Stimulated activated CD4-positive, alpha-beta T cell treated with anti-CD3 and anti-CD28 coated beads, Interleukin-15, amount 100 ng/mL, for 24 hours (primary cell): ENCODE measurements around the gene RSPH1.

Source experiments
- DNase-seq: peaks from one replicate; pipeline ENCODE4 v3.0.0-alpha.2; 2020

Gene RSPH1

GRCh38 chr21:42461881-42462877, 33.8 kb downstream of the RSPH1 start:
- peak; percentile 29 for DNase-seq

DNA sequence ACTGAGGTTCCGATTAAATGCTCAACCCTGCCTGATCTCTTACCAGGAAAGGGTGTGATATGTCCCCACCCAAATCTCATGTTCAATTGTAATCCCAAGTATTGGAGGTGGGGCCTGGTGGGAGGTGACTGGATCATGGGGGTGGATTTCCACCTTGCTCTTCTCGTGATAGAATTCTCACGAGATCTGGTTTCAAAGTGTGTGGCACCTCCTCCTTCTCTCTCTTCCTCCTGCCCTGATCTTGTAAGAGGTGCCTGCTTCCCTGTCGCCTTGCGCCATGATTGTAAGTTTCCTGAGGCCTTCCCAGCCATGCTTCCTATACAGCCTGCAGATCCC, 34.9 kb downstream of the RSPH1 start:
- no peak for DNase-seq

DNA sequence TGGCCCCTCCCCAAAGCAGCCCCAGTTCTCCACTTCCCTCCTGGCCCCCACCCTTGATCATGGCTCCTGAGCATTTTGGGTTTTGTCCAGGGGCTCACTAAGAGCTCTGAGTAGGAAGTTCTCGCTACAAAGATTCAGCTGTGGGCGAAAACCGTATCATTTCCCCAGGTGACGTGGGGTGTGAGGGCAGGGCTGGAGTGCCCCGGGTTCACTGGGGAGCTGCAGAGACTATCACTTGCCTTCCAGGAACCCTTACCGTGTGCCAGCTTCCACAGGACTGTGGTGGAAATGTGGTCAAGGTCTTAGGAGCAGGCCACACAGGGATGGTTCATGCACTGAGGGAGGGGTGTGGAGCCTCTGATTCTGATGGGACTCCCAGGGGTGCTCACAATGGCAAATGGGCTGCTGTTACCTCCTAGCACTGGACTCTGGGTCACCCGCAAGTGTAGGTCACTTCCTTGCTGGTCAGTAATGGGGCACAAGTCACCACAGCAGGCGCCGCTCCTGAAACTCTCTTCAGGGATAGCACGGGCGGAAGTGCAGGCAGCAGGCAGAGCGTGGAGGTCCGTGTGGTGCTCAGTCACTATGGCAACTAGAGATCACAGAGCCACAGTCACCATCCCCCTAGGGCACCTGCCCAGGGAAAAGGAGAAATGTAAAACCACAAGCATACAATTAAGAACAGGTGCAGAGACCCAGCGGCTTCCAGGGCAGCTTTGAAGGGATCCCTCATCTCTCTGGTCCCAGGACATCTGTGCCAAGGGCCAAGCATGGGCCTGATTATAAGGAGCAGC, 35.4 kb downstream of the RSPH1 start:
- DNase-seq: peak; percentile 54

- no peak for DNase-seq
Measured at GRCh38 chr21:42459546-42460215, 36.3 kb downstream of the RSPH1 start.

DNA sequence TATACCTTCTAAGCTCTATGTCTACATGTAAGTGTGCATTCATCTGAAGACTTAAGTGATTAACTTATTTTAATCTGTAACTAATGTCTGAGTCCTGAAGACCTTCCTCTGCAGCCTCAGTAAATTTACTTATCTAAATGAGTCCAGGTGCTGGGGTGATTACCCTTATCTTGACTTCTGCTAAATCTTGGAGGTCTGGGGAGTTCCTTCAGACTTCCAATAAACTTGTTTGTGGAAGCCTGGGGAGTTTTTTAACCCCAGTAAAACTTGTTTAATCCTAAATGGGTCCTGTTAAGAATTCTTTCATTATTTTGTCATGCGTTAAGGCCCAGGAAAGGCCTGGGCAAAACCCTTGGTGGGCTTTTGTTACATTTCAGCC, 37.0 kb downstream of the RSPH1 start:
- DNase-seq: no peak

DNA sequence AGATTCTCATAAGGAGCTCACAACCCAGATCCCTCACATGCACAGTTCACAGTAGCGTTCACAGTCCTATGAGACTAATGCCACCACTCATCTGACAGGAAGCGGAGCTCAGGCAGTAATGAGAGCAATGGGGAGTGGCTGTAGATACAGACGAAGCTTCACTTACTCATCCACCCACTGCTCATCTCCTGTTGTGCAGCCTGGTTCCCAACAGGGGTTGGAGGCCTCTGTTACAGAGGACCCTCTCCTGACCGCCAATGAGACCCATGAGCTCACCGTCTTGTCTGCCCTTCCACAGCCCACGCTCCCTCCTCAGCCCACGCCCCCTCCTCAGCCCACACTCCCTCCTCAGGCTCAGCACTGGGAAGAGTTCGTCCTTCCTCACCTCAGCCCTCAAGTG, 39.6 kb downstream of the RSPH1 start:
- peak; percentile 64 for DNase-seq

GRCh38 chr21:42455754-42456440, 40.1 kb downstream of the RSPH1 start:
- DNase-seq: no peak

GRCh38 chr21:42455196-42455595, 40.8 kb downstream of the RSPH1 start:
- no peak for DNase-seq

- no peak for DNase-seq
Measured at GRCh38 chr21:42454786-42455185, 41.2 kb downstream of the RSPH1 start.

- no peak for DNase-seq
Measured at GRCh38 chr21:42453986-42454570, 41.9 kb downstream of the RSPH1 start.

DNA sequence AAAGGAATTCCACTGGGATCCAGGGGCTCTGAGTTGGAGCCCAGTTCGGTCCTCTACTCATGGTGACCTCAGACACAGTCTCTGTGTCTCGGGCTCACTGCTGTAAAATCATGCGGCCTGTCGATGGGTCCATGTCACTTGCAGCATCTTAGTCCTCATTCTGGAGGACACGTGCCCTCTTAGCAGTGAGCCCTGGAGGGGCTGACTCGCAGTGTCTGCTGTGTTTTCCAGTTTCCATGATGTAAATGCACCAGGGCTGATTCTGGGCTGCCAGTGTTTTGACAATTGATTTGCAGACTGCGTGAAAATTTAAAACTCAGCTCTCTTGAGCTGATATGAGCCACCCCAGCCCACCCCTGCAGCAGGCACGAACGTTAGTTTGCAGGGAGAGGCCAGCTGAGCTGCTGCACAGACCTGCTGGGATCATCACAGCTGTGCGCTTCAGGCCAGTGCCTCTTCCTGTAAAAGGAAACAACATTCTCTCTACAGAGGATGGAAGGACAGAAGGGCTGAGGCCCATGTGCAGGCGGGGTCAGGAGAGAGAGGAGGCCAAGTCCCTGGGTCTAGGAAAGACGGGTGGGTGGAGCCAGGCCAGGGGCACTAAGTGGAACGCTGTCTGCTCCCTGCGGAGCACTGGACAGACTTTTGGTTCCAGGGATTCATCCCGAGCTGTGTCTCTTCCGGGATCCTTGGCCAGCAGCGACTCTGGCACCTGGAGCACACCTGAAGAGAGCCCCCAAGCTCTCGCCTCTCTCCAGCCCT, 42.6 kb downstream of the RSPH1 start:
- no peak for DNase-seq

GRCh38 chr21:42452401-42453223, 43.4 kb downstream of the RSPH1 start:
- no peak for DNase-seq

- DNase-seq: no peak
Measured at GRCh38 chr21:42451941-42452340, 44.1 kb downstream of the RSPH1 start.

- DNase-seq: no peak
Measured at GRCh38 chr21:42448686-42449085, 47.3 kb downstream of the RSPH1 start.

DNA sequence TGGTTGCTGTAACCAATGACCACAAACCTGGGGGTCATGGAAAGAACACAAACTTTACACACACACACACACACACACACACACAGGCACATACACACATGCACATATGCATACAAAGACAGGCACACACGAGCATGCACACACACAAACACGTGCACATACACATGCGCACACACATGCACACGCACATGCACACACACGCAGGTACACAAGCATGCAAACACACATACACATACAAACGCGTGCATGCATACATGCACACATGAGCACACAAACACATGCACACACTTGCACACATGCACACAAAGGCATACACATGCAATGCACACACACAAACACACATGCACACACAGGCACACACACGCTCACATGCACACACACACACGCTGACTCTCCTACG, 48.3 kb downstream of the RSPH1 start:
- DNase-seq: no peak

DNA sequence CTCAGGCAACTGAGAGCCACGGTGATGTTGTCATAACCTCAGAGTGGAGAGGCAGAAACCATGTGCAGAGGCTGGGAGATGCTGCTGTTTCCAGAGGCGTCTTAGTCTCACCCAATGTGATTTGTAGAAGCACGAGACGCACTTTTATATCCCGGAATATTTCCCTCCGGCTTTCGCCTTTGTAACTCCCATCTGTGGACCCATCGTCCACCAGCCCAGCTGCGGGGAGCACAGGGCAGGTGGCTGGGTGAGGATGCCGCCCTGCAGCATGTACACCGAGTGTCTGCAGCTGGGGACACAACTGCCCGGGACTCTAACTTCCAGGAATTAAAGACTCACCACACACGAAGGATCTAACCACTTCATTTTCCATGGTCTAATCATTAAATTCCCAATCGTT, 48.8 kb downstream of the RSPH1 start:
- DNase-seq: no peak

- no peak for DNase-seq
Measured at GRCh38 chr21:42446531-42446930, 49.5 kb downstream of the RSPH1 start.

- no peak for DNase-seq
Measured at GRCh38 chr21:42445311-42445710, 50.7 kb downstream of the RSPH1 start.

DNA sequence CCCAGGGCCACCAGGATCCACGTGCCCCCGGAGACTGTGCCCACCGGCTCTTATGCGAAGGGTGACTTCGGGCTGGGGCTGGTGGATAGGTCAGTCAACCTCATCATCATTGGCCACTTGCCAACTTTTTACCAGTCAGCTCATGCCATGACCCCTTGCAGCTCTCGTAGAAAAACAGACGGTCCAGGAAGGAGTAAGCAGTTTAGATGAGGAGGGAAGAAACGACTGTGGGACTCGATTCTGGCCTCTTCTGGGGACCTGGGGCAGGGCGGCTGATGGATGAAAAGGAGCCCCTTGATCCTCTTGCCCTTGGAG, 51.3 kb downstream of the RSPH1 start:
- no peak for DNase-seq

DNA sequence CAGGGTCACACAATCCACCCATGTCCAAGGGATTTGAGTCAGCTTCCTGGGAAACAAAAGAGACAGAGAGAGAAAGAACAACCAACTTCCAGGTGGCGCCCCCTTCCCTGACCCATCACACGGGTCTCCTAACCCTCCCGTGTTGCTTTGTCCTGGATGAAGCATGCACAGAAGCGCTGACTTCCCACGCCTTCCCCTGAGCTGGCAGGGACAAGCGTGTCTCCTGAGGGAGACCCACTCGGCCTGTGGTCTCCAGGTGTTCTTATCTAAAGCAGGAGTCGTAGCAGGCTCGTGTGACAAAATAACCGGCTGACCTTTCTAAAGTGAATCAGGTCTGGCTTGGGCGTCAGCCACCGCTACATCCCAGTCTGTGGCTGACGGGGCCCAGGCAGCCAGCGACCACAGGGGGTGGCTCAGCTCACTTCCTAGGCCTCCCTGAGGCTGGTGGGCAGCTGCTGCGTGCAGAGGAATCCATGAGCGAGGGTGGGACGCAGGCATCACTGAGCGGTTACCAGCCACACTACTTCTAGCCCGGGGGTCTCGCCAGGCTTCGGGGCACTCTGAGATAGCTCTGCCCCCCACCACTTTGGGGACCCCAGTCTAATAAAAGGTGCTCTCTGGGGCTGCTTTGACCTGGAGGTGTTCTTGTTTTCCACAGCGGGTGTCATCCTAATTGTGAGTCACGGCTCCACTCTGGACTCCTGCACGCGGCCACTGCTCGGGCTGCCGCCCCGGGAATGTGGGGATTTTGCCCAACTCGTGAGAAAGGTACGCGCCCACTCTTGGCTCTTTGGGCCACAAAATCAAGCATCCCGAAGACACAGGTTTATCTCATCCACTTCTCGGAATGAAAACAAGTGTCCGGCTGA, 51.9 kb downstream of the RSPH1 start:
- no peak for DNase-seq
